HepG2 (cell line): Measurements from ENCODE around the gene THOC6. TPM values are rescaled to one million over a fixed set of nuclear protein-coding genes. Genes with fewer than 3 reads are reported as not detected.

Experiments used
- ARHGAP35 ChIP-seq: sonication (generic); formaldehyde crosslinking; IDR thresholded peaks from 2 replicates; pipeline ENCODE4 v1.9.0; 2022; ENCODE audit warnings: mild to moderate bottlenecking, inconsistent platforms, moderate library complexity, missing genetic modification reagents, borderline replicate concordance
- ARNT2 ChIP-seq: sonication (generic); formaldehyde crosslinking; IDR thresholded peaks from 2 replicates; pipeline ENCODE4 v1.8.0; 2022; ENCODE audit warnings: mild to moderate bottlenecking, low read depth, missing genetic modification reagents, moderate library complexity
- CHD2 ChIP-seq: IDR thresholded peaks from 2 replicates; pipeline ENCODE4 v1.6.1; 2011; ENCODE audit warnings: low read depth, low read length, improper control_type of control experiment
- HMGXB3 ChIP-seq: sonication (generic); formaldehyde crosslinking; IDR thresholded peaks from 2 replicates; pipeline ENCODE4 v1.4.0; 2020; ENCODE audit warnings: missing genetic modification reagents, borderline replicate concordance
- HNRNPLL ChIP-seq: fragments of 200-400 bp; formaldehyde crosslinking; IDR thresholded peaks from 2 replicates; pipeline ENCODE4 v1.6.1; 2017; ENCODE audit warnings: mild to moderate bottlenecking, low read depth, low read length; ENCODE audit not compliant: poor library complexity, severe bottlenecking
- KIAA2018 ChIP-seq: sonication (generic); formaldehyde crosslinking; IDR thresholded peaks from 2 replicates; pipeline ENCODE4 v1.5.0; 2020; ENCODE audit warnings: mild to moderate bottlenecking, missing genetic modification reagents, borderline replicate concordance
- MYC ChIP-seq: sonication (generic); formaldehyde crosslinking; IDR thresholded peaks from 2 replicates; pipeline ENCODE4 v1.9.0; 2021; ENCODE audit warnings: missing genetic modification reagents, borderline replicate concordance
- PBX2 ChIP-seq: IDR thresholded peaks from 2 replicates; pipeline ENCODE4 v1.6.1; 2016; ENCODE audit warnings: control low read depth
- SATB2 ChIP-seq: sonication (generic); formaldehyde crosslinking; IDR thresholded peaks from 2 replicates; pipeline ENCODE4 v1.5.0; 2020; ENCODE audit warnings: missing genetic modification reagents
- SOX6 ChIP-seq, 2 experiments: fragments of 450-650 bp in 1 of 2; sonication (generic) in 1 of 2; formaldehyde crosslinking in 1 of 2; IDR thresholded peaks; 2 replicates each; pipeline versions ENCODE4 v1.4.0 to v1.6.1; 2017 to 2020; ENCODE audit warnings: antibody characterized with exemption in 1 of 2, mild to moderate bottlenecking in 1 of 2, missing genetic modification reagents in 1 of 2
- SP1 ChIP-seq, 2 experiments: fragments of 450-650 bp in 1 of 2; sonication (generic) in 1 of 2; formaldehyde crosslinking in 1 of 2; IDR thresholded peaks; 2 replicates each; pipeline versions ENCODE4 v1.4.0 to v1.6.1; 2016 to 2020; ENCODE audit warnings: missing genetic modification reagents in 1 of 2
- TAF1 ChIP-seq: sonication (generic); formaldehyde crosslinking; IDR thresholded peaks from 2 replicates; pipeline ENCODE4 v1.4.0; 2020; ENCODE audit warnings: missing genetic modification reagents
- ZNF44 ChIP-seq: sonication (generic); formaldehyde crosslinking; IDR thresholded peaks from 2 replicates; pipeline ENCODE4 v1.5.1; 2020; ENCODE audit warnings: mild to moderate bottlenecking, missing genetic modification reagents
- ZNF530 ChIP-seq: sonication (generic); formaldehyde crosslinking; IDR thresholded peaks from 2 replicates; pipeline ENCODE4 v1.5.0; 2020; ENCODE audit warnings: low read depth, mild to moderate bottlenecking, missing genetic modification reagents
- ZNF567 ChIP-seq: sonication (generic); formaldehyde crosslinking; IDR thresholded peaks from 2 replicates; pipeline ENCODE4 v1.8.1; 2023; ENCODE audit warnings: mild to moderate bottlenecking, missing genetic modification reagents, borderline replicate concordance
- polyA plus RNA-seq, 8 experiments: library from polyadenylated mRNA; depleted of rRNA in 3 of 8; stranded (reverse) in 7 of 8; unstranded in 1 of 8; fragments of >200 nt; fragmentation: Illumina TruSeq in 4 of 8; extraction: Trizol in 4 of 8; gene quantifications; 2 replicates each; pipeline versions ENCODE4 v1.2.1 to v1.2.3, GENCODE V29; 2011 to 2016; ENCODE audit warnings: low read depth in 4 of 8, missing spikeins in 1 of 8, mixed read lengths in 1 of 8; ENCODE audit not compliant: insufficient read depth in 1 of 8
- total RNA-seq, 5 experiments: library from RNA; depleted of rRNA; stranded (reverse); fragments of >200 nt; fragmentation: Illumina TruSeq; extraction: Trizol; gene quantifications; 2 replicates each; pipeline ENCODE4 v1.2.3, GENCODE V29; 2016; ENCODE audit warnings: low read depth in 1 of 5

The THOC6 gene
- total and polyA plus RNA-seq, 2 of the 13 experiments (the other 11 are each of a cell fraction or from before 2014, with no cell fraction given) = 32.1 to 37.0 TPM

- TF ChIP-seq HMGXB3 (CRISPR knock-in tag) (no peak), MYC (CRISPR knock-in tag) (peak; percentile 25; the same call in 1 of the 2 replicates), SP1 (IDR thresholded peaks at IDR 0.05) (no peak), SP1 (CRISPR knock-in tag; IDR thresholded peaks at IDR 0.05) (peak; percentile 63; the same call in 1 of the 2 replicates), ARHGAP35 (CRISPR knock-in tag) (no peak), SATB2 (CRISPR knock-in tag) (no peak), ARNT2 (CRISPR knock-in tag) (no peak), TAF1 (CRISPR knock-in tag) (no peak), KIAA2018 (CRISPR knock-in tag) (no peak), ZNF567 (CRISPR knock-in tag) (no peak), SOX6 (IDR thresholded peaks at IDR 0.05) (no peak), SOX6 (CRISPR knock-in tag; IDR thresholded peaks at IDR 0.05) (peak; percentile 3; the same call in 1 of the 2 replicates), HNRNPLL (peak; percentile 23), CHD2 (no peak), ZNF44 (CRISPR knock-in tag) (no peak), ZNF530 (CRISPR knock-in tag) (no peak), PBX2 (CRISPR knock-in tag) (no peak)
Measured at GRCh38 chr16:3017794-3018506, 5.9 kb upstream of the THOC6 start, which contains the start of gene CLDN6 (continued).
